ENCODE measurements around the gene ZNFX1.

The ZNFX1 gene

DNA sequence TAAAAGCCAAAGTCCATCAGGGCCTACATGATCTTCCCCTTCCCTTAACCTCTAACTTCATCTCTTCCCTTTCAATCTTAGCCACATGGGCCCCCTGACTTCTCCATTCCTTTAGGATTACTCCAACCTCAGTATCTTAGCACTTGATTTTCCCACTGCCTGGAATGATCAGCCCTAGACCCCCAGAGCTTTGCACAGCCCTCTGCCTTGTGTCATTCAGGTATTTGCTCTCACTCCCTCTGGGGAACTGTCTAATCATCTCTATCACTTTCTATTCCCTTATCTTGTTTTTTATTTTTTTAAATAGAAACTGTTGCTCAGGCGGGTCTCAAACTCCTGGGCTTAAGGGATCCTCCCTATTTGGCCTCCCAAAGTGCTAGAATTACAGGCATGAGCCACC, 13.3 kb upstream of the ZNFX1 start:
- no peak for DNase-seq

DNA sequence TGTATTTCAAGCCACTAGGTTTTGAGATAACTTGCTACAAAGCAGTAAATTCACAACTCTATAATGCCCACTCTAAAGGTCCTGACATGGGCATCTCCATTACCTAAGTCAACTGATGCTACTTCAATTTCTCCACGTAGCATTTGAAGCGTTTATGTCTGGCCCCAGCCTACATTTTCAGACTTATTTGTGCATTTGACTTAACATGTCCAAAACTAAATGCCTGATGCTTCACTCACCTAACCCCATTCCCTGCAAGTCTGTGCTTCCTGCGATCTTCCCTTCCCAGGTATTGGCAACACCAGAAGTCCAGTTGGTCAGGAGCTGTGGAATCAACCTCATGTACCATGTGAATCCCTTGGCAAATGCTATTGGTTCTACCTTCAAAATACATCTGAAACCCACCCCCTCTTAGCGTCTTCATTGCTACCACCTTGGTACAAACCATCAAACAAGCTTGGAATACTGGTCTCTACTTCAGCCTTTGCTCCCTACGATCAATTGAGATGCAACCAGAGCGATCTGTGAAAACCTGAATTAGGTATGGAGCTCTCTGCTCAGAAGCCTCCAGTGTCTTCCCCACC, 12.8 kb upstream of the ZNFX1 start:
- DNase-seq, result peak; percentile 30 to 38

DNA sequence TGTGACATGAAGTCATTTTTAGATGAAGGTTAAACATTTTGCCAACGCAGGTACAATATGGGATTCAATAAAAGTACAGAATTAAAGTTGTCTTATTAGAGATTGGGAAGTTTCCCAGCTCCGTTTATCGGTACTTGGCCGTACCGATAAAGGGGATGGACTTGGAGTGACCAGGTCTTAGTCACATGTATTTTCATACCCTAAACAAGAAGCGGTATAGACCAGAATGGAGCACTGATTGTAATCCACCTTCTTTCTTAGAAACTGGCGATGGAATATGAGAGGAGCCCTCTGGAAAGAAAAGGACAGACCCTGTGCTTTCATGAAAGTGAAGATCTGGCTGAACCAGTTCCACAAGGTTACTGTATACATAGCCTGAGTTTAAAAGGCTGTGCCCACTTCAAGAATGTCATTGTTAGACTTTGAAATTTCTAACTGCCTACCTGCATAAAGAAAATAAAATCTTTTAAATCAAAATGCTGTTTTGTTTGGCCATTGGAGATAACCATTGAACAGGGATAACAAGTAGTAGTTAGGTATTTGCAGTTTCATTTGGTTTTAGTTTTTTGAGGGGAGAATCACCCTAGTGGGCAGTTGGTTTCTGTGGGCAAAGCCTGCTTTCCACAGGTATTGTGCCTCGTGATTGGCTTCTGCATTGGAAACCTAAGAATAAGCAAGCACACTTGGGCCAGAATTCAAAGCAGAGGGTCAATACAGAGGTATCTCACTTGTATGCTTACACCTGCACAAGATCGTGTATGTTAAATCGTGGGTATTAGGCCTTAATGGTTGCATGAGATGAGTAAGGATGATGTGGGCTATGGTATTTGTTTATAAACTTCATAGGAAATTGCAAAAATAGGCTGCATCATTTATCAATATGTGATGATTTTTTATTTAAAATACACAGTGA, 11.2 kb upstream of the ZNFX1 start:
- DNase-seq, result peak; percentile 38 to 46

DNA sequence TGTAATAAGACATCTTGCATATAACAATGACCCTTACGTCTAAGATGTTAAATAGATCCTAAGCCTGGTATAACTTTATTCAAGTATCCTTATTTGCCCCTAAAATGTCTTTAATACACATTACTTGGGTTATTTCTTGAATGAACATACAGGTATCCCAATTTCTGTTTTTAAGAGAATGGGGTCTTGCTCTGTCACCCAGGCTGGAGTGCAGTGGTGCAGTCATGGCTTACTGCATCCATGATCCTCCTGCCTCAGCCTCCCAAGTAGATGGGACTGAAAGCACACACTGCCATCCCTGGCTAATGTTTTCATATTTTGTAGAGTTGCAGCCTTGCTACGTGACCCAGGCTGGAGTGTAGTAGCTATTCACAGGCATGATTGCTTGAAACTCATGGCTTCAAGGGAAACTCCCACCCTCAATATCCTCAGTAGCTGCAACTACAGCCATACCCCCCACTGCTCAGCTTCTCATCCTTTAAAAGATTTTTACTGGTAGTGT, 10.4 kb upstream of the ZNFX1 start:
- peak; percentile 47 for DNase-seq

DNA sequence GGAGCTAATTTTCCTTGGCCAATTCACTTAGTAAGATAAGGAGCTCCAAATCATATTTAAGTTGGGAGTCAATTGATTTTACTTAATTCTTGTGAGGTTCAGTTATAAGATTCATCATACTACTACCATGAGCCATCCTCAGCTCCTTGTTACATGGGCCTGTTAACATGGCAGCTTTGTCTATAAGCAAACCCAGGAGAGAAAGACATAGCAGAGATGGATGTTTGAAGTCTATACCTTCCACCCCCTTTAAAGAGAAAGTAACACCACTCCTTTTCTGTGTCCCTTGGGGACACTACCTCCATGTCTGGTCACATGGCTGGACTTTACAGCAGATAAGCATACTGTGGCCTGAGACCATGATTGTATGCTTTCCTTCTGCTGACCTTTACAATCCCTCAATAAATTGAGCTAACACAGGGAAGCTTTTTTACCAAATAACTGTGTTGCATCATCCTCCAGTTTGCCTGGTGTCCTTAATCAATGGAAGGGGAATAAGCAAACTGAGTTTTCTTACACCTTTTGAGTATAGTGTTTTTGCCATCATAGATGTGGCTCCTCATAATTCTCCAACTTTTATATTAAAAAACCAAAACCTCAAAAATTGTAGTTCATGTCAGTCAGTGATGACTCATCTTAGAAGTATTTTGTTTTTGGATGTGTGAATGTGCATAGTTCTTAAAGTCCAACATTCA, 9.8 kb upstream of the ZNFX1 start:
- no peak for DNase-seq

DNA sequence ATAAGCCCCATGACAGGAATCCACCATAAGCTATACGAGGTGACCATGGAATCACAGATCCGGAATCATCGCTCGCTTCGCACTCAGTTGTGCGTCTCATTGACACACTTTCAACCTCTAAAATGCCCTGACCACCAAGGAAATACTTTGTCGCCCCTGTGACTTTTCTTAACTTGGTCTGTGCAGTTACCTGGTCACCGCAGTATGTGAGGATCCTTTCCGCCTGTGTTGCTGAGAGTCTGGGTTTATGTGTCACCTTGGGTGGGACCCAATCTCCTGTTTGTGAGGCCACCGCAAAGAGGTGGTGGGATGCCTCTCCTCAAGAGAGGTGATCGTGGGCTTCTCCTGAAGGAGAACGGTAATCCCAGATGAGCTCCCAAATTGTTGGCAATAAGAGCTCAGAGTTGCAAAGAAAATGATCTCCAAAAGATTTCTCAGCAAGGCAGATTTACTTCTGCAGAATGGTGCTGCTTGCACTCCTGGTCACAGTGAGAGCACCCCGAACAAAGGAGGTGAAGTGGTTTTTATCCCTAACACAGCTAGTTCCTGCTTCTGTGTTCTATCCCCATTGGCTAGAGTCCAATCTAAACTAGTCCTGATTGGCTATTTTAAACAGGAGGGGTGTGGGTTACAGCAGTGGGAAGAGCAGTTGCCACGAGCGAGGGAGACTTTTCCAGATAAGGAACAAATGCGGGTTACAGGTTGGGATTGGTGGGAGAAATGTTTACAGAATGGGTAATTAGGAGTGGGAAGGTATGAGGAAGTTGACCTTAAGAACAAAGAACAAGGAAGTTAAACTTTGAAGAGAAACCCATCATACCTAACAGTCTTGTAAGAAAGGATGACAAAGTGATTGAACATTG, 9.1 kb upstream of the ZNFX1 start:
- peak in 1 of 2 experiments; percentile 42 for DNase-seq

DNA sequence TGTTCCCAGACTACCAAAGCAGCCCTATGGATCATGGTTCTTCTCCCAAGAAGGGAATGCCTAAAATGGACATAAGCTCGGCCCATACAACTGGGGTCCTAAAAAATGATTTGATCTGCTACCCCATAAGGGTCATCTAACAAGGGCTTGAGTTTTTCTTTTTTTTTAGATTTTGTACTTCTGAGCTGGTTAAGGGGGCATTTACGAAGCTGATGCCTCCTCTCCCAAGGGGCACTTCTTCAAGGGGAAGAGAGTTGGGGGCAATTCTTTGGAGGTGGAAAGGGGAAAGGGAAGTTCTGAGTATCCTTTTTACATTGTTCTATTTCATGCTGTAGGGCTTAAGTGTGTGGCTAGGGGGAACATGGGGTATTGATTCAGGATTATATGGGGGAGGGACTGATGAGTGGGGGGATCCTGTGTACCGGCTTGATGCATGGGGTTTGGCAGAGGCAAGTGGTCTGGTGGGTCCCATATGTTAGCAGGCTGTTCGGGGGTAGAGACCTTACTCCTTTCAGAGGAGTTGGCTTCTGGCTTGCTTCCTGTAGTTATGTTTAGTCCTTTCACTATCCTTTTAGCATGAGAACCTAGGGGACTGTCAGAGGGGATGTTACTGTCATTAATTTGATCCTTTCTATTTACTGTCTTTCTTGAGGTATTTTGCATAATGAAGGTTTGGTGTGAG, 8.1 kb upstream of the ZNFX1 start:
- peak in 1 of 2 experiments; percentile 42 for DNase-seq

DNA sequence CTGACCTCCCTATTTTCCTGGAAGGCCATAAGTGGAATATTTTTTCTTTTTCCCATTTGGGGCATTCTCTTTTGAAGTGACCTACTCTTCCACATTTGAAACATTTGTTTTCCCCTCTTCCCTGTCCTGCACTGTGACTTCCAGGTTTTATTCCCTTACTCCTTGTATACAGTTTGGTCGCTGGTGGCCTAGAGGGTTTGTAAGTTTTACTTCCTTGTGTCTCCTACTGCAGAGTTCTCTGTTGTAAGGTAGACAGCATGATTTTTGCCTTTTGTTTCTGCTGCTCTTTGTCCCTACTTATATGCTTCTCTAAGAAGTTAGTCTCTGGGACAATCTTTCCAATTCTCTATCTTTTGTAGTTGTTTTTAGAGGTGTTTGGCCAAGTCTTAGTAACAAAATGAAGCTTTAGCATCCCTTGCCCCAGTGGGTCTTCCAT, 7.4 kb upstream of the ZNFX1 start:
- no peak for DNase-seq

DNA sequence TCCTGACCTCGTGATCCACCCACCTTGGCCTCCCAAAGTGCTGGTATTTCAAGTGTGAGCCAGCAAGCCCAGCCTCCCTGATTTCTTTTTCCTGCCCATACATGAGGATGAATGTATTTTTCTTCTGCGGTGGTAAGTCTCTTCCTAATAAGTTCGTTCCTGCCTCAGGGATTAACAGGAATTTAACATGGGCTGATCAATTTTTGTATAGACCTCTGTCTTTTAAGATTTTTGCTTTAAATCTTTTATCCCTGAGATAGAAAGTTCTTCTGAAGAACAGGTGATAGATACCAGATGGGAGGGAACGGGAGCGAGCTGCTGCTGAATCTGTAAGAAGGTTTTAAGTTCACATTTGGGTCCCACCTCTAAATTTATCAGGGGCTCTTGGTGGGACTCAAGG, 7.0 kb upstream of the ZNFX1 start:
- no peak for DNase-seq

DNA sequence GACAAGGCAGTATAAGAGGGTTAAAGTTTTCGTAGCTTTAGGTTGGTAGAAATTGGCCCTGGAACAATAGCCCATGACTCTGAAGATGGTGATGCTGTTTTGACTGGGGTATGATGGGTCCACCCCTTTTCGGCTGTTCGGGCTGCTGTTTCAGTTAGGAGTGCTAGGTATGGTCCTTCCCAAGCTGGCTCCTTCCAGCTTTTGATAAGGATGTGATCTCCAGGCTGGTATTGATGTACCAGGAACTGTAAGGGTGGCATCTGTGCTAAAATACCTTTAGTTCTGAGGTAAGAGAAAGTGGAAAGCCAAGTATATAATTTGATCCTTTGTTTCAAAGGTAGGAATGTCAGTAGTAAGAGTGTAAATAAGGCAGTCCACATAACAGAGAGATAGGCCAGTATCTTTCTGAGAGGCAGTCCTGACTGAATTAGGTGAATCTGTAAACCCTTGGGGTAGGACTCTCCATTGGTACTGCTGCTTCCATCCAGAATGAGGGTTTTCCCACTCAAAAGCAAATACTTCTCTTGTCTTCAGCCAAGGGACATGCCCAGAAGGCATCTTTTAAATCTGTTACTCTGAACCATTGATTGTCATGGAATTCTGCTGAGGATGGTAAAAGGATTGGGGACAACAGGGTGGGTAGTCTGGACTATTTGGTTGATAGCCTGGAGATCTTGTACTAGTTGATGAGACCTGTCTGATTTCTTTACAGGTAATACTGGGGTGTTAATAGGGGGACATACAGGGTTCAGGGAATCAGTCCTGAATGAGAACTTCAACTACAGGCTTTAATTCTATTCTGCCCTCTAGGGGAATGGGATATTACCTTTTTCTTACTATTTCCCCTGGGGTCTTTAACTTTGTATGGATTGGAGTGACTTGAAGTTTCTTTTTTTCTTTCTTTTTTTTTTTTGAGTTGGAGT, 6.1 kb upstream of the ZNFX1 start:
- DNase-seq, result peak in 1 of 2 experiments; percentile 44

DNA sequence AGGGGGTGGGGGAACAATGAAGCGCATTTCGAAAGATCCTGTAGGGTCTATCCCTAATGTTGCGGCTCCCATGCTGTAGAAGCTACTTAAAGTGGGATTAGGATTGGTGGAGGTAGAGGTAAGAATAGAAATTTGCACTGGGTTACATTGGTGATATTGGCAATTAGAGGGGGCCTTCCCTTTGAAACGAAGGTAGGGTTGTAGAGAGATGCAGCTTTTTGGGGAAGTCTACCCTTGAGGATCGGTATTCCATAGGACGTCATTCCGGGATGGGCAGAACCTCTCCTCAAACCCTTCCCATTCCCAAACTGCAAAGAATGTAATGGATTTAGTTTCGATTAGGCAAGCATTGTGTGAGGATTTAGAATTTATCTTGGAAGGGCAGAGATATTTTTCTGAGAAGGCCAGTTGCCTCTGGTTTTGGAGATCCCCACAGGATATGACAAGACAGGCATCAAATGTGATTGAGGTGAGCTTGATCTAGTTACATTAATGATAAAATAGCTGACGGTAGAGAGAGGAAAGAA, 5.4 kb upstream of the ZNFX1 start:
- peak in 1 of 2 experiments; percentile 34 for DNase-seq

DNA sequence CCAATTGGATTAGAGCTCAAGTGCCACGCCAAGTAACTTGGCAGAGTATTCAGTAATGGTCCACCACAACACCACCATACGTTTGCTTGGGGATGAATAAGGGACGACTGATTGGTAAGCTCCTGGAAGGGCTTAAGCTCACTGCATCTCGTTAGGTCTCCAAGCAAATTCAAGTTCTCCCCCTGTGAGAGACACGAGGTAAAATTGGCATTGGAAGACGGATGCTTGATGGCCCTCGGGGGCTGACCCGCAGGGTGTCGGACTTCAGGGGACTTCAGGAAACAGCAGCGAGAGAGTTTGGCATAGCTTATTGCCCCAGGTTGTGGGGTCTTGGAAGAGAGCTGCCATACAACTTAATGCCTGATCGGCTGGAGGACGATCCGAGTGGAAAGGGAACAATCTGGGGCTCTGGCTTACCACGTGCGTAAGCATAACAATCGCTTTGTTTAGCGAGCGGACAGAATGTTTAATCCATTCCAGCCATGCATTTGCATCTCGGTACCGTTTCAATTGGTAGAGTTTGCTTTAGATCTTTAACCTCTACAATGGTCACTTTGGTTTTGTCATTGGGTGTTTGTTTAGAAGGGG, 4.8 kb upstream of the ZNFX1 start:
- DNase-seq, result peak; percentile 51 to 60

DNA sequence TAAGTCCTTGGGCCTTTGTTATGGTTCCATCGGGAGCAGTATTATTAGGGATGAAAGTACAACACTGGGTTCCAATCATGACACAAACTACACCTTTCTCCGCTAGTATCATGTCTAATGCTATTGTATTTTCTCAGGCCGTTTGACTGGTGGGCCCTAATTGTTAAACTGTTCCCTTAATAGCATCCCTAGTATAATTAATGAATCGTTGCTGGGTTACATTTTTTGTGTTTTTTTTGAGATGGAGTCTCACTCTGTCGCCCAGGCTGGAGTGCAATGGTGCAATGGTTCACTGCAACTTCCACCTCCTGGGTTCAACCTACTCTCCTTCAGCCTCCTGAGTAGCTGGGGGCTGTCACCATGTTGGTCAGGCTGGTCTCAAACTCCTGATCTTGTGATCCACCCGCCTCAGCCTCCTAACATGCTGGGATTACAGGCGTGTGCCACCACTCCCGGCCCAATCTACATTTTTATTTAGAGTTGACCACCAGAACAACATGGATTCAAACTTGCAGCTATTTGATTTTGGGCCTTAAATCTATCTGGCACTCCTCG, 4.1 kb upstream of the ZNFX1 start:
- DNase-seq, result peak in 1 of 2 experiments; percentile 40

DNA sequence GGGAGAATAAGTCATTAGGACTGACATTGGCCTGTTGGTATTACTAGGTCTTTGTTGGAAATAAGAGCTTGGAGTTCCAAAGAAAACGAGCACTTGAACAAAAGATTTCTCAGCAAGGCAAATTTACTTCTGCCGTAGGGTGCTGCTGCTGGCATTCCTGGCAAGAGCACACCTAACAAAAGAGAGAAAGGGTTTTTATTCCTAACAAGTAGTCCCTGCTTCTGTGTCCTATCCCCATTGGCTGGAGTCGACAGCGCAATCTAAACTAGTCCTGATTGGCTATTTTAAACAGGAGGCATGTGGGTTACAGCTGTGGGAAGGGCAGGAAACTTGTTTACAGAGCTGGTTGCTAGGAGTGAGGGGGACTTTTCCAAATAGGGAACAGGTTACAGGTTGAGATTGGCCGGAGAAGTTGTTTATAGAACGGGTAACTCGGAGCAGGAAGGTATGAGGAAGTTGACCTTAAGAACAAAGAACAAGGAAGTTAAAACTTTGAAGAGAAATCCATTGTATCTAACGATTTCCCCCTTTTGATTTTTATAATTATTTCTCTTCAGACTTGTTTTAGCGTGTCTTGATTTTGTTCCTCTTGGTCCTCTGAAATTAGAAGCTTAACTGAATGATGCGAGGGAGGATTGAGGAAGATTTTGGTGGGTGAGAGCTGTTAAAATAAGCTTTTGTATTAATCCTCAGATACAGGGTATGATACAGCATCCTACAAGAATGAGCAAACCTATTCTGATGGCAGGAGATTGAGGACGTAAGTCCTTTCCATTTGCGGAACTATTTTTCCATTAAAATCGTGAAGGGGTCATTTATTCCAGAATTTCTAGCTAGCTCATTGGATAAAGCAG, 3.4 kb upstream of the ZNFX1 start:
- DNase-seq, result peak; percentile 48 to 54

DNA sequence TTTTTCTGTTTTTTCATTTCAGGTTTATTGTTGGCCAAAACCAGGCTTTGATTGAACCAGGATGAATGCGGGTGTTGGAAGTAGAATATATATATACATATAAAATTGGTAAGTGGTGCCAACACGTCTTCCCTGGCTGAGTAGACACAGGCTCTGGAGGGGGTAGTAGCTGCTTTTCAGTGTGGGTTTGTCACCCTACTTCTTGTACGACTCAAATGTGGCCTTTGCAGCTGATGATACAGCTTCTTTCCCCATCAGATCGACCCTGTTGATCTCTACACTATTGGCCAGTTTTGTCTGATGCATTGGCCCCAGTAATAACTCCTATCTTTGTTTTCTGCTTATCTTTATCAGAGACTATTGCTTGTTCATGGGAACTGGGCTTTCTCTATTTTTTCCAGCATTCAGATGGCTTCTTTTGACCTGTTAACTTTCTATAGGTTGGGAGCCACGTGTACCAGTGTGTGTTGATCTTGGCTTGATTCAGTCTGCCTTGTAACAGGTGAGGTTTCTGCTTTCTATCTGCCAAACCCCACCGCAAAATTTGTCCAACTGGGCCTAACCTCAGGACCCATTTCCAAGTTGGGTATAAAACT, 2.7 kb upstream of the ZNFX1 start:
- DNase-seq, result peak in 1 of 2 experiments; percentile 43

DNA sequence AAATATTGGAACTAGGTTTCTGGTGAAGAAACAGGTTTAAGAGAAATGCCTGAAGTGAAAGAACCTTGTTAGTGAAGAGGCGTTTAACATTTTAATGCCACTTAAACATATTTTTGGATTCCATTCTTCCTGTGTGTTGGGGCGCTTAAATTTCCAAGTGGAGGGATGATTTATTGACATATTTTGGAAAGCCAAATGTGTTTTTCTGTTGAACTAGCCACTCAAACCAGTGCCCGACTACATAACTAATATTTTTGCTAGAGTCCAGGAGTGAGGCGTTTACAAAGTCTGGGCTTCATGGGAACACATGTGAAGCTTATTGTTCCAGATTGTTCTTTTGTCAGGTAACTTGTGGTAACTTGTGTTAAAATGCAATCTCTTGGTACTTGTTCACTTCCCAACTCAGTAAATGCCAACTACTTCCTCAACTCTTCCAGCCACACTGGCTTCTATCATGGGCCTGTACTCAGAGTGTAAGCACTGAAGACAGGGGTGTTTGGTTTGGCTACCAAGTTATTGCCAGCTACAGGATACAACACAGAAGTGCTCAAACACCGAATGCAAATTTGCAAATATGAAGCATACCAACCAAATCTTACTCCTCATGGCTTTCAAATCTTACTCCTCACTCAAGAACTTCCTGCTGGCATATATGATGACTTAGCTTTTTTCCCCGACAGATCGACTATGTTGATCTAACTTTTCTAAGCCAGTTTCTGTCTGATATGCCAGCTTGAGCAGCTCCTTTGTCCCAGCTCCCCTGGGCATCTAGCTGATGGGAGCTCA, 2.0 kb upstream of the ZNFX1 start:
- DNase-seq, result peak in 1 of 2 experiments; percentile 34

Data from activated T-cell treated with anti-CD3 and anti-CD28 coated beads, Interleukin-2, amount 50 U/mL, for 48 hours (primary cell).